ENCODE measurements around the gene HLA-DQB1.
"Not testable (repeated sequence)": the region's sequence is repeated elsewhere in the genome, so short reads cannot be mapped to it uniquely, and the experiment has no call there.

Gene HLA-DQB1

DNA sequence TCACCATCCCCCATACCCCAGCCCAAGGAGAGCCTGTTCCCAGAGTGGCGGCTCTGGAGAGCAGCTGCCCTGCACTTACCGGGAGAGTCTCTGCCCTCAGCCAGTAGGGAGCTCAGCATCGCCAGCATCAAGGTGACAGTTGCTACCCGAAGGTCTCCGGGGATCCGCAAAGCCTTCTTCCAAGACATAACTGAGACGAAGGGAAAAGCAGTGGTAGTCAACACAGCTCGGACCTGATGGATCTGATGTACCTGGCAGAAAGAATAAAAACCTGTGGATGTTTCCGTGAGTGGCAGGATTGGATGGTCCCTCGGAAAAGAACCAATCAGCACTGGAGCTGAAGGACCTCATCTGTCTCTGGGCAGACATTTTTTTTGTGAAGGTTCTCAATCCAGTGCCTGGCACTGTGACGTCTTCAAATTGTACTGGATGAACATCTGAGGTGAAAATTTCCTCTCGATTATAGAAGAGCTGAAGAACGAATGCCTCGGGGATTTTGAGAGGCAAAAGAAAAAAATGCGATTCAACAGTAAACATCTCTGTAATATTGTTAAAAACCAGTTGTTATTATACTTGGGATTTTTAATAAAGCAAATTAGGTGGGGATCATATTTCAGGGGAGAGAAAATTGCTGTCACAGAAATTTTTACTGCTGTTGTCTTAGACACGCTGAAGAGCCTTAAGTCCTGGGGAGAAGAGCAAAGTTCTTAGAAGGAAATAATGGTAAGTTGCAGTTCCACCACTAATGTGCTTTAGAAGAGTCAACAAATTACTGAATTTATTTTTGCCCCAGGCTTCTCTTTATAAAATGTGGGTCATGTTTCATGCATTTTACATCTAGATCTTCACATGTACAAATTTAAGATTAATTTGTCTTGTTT is at the start of gene HLA-DQB1:
TSS of gene HLA-DQB1 (minus strand) at position 238 of the 881 bp plus-strand sequence. CDS start at position 188, 50 bp downstream.
- peak; percentile 15 for DNase-seq

DNA sequence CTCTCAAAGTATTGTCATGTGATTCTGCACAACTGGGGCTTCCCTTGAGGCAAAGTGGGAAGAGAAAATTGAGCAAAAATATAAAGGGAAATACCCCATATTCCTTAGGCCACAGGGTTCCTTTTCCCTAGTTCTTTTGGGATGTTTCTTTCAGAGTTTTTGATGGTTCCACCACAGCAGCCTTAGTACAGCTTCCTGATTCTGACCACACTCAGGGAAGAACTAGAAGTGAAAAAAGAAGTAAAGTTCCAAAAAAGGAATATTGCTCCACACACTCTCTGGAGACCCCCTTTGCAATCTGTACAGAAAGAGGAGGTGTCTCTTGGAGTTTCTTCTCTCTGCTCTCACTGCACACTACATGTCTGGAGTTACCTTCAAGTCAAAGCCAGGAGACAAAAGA is 46.8 kb upstream of the HLA-DQB1 start:
- no peak for DNase-seq

DNA sequence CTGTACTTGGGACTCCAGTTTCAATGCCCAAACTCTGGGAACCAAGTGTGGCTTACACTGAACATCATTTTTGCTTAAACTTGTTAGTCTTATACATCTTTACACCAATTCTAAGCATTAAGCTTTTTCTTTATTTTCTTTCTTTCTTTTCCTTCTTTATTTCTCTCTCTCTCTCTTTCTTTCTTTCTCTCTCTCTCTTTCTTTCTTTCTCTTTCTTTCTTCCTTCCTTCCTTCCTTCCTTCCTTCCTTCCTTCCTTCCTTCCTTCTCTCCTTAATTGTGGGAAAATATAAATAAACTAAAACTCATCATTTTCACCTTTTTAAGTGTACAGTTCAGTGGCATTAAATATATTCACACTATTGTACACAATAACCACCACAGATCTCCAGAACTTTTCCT is 43.2 kb upstream of the HLA-DQB1 start:
- no peak for DNase-seq

DNA sequence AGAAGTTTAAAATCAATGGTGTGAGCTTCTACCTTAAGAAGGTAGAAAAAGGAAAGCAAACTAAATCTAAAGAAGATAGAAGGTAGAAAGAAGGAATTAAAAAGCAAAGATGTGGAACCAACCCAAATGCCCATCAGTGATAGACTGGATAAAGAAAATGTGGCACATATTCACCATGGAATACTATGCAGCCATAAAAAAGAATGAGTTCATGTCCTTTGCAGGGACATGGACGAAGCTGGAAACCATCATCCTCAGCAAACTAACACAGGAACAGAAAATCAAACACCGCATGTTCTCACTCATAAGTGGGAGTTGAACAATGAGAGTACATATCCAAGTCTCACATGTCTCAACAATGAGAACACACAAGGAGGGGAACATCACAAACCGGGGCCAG is 38.7 kb upstream of the HLA-DQB1 start:
- not testable (repeated sequence) for DNase-seq

DNA sequence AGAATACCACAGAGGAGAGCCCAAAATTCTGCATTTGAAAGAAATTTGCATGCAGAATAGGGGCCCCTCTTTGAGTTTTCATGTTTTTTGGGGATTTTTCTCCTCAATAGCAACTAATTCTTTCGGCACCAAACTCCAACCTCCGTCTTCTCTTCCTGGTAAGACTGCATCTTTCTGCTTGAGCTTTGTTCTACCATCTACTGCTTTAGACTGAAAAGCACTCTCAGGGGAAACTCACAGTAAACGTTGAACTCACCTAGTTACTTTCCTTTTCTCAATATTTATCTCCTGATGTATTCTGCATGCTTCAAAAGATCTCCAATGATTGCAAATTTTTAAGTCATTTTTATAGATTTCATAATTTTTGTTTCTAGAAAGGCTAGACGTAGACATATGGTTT is 36.9 kb upstream of the HLA-DQB1 start:
- no peak for DNase-seq

DNA sequence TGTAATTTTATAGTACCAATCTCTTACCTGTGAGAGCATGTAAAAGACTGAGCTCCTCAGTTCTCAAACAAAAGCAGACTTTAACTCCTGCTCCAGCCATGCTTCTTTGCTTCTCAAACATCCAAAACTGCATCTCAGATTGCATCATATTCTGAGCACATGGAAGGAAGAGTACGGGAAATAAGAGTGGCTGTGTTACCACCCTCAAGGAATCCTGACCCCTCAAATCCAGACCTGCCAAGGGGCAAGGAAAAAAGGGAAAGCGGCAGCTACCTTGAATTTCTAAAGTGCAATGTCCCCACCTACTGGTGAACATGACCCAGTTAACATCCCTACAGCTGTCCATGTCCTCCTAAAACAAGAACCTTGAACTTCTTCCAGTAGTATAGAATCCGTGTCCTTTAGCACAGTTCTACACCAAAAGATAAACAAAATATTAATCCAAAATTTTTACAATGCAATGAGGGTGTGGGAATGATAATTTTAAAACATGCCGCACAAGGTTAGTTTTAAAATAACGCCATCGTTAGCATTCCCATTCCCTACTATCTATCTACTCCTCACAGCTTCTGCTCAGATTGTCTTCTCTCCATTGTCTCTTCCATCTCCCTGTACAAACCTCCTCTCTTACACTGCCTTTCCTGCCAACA is 34.1 kb upstream of the HLA-DQB1 start:
- no peak for DNase-seq

DNA sequence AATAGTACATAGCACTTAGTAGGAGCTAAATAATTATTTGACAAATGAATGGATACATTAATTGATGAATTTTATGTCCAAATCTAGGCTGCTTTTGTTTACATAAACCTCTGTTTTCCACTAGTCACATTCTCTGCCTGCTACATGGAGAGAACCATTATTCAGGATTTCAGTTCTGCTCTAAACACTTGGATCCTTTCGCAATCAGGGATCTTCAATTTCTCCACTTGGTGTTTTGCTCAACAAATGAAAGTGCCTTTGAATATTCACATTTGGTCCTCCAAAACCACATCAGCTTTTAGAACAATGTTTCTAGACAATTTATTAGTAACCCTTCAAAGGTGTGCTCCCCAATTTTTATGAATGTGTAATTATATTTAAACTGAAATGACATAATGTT is 30.6 kb upstream of the HLA-DQB1 start:
- DNase-seq = no peak

DNA sequence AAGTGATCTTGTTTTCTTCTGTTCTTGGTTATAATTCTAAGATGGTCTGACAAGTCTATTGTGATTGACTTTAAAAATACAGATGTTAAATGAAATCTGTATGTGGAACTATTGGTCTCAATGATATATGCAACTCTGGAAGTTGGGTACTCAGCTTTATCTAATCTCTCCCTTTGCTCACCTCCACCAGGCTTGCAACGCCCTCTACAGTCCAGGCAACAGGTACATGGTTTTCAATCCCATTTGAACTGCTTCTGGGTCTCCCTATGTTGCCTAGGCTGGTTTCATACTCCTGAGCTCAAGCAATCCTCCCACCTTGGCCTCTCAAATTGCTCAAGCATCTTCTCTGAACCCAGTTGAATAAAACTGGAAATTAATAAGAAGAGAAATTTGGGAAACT is 25.6 kb upstream of the HLA-DQB1 start:
- DNase-seq = peak; percentile 51

DNA sequence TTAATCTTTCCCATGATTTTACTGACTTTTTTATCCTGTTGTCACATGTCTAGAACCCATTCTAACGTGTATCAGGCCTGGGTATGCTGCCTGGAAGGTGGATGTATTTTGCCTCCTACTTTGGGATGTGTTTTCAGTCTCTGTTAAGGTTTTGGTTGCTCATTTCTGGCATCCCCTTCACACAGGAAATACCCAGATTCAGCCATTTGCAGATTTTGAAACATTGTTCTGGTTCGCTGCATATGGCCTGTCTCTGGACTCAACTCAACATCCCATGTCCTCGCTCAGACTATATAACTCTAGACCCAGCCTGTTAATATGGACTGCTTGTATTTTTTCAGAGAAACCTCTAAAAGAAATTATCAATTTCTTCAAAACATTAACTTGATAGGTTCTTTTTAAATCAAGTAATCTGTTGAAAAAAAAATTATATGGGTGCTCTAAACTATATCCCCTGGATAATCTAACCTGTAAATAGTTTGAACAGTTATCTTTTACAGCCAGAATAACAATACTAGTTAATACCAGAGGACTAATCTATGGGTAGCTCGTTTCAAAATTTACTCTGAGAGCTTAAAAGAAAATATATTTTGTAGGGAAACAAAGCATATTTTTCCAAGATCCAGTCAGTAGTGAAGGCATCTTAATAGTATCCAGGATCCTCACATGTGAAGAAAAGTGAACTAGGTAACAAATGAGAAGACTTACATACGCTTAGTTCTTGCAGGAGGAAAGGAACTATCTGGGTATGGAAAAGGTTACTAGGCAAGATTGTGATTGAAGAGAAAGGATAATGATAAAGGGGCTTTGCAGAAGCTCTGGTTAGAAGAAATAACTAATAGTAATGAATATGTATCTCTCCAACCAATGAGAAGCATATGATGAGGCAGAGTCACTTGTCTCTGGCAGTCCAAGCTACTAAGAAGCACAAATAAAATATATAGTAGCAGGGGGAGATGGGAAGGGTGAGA is 23.4 kb upstream of the HLA-DQB1 start:
- DNase-seq = no peak

DNA sequence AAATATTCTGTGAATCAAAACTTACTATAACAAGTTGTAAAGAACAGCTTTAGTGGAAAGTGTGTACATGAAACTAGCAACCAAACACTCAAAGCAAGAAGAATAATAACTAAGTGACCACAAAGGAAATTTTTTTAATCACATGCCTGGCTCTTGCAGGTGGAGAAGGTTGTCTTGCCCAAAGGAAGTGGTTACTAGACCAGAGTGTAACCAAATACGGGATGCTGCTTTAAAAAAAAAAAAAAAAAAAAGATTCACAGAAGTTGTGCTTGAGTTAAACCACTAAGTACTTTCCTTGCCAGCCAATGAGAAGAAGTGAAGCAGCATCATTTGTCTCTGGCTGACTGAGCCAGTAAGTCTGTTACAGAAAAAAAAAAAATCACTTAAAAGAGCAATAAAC is 19.1 kb upstream of the HLA-DQB1 start:
- DNase-seq = no peak

DNA sequence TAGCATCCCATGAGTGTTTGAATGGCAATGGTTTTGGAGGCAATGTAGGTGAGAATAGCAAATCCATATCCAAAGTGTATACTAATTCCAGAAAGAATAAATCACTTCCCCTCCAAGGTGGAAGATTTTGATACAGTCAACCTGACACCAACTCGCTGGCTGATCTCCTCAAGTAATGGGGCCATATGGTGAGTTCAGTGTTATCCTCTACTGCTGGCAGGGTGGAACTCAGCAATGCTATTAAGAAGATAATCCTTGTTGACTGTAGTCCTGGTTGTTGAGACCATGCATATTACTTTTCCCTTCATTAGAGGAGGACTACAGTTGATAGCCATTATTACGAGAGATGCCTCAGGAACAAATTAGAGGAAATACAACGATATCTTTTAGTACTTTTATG is 17.8 kb upstream of the HLA-DQB1 start:
- DNase-seq = no peak

DNA sequence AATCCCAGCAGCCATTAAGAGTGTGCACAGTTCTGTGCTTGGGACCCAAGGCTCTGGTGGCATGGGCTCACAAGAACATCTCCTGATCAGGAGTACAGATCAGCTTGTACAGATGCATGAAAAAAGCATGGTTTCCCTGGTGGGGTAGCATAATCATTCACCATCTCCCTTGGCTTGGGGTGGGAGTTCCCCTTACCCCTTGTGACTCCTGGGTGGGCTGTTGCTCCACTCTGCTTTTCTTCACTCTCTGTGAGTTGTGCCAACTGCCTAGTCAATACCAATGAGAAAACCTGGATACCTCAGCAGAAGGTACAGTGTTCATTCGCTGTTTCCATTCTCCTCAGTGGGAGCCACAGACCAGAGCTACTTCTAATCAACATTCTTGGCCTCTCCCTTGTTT is 13.6 kb upstream of the HLA-DQB1 start:
- DNase-seq = no peak

DNA sequence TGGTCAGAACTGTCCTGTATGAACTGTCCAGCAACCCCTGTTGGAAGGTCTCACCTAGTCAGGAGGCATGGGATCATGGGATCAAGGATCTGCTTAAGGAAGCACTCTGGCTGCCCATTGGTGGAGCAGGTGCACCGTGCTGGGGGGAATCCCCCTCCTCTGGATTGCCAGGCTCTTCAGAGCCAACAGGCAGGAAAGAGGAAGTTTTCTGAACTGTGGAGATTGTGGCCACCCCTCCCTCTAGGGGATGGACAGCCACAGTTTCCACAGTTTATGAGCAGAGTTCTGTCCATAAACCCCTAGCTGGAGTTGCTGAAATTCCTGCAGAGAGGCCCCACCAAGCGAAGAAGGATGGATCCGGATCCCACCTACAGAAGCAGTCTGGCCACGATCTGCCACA is 13.0 kb upstream of the HLA-DQB1 start:
- DNase-seq = no peak

DNA sequence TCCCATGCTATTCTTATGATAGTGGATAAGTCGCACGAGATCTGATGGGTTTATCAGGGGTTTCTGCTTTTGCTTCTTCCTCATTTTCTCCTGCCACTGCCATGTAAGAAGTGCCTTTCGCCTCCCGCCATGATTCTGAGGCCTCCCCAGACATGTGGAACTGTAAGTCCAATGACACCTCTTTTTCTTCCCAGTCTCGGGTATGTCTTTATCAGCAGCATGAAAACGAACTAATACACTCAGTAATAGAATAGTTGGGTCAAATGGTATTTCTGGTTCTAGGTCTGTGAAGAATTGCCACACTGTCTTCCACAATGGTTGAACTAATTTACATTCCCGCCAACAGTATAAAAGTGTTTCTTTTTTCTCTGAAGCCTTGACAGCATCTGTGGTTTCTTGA is 7.7 kb upstream of the HLA-DQB1 start:
- DNase-seq = not testable (repeated sequence)

DNA sequence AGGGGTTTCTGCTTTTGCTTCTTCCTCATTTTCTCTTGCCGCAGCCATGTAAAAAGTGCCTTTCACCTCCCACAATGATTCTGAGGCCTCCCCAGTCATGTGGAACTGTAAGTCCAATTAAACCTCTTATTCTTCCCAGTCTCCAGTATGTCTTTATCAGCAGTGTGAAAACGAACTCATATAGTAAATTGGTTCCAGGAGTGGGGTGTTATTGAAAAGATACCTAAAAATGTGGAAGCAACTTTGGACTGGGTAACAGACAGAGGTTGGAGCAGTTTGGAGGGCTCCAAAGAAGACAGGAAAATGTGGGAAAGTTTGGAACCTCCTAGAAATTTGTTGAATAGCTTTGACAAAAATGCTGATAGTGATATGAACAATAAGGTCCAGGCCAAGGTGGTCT is 5.5 kb upstream of the HLA-DQB1 start:
- DNase-seq = not testable (repeated sequence)

DNA sequence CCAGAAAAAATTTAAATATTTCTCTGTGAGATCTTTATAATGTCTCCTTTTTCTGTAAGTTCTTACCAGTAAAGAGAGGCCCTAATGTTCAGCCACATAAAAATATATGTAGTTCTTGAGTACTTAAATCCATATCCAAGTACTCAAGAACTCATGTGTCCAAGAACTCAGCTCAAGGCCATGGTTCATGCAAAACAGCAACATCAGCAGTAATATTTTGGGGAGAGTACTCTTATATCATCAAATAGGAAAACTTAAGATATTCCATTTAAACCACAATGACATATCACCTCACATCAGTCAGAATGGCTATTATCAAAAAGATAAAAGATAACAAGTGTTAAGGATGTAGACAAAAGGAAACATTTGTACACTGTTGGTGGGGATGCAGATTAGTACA is 3.4 kb upstream of the HLA-DQB1 start:
- DNase-seq = no peak

DNA sequence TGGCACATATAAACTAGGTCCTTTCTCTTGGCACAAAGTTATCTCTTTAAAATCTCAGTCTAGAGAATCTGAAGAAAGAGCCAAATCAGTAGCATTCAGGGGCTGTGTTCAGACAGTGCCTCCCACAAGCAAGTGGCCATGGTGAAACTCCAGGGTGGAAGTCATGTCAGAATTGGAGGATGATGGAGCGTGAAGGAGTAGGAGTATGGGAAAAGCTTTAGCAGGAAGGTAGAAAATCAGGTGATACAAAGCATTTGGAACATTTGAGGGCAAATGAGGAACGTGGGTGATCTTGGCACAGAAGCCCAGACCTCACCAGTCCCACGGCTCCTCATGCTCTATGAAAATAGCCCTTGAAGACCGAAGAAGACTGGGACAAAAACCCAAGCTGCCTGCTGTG is 2.8 kb upstream of the HLA-DQB1 start:
- DNase-seq = no peak

DNA sequence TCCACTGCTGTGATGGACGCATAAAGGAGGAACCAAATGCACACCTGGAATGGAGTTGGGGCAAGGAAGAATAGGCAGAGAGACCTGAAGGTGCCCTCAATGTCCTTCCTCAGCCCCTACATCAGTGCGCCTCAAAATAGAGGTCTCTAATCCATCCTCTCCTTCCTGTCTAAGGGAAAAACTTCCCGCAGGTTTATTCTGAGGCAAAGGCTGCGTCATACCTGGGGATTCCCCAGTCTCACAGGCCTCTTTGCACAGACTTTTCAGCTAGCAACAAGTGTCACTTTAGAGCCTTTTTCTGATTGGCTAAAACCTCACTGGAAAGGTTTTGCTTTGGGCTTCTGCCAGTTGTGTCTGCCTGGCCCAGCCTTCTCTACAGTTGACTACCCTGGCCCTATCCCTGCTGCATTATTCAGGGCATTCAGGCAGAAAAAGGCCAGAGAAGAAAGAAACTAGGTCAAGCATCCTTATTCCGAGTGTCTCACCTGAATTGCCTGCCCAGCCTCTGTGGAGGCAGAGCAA is 1.8 kb upstream of the HLA-DQB1 start:
- DNase-seq = peak; percentile 30

DNA sequence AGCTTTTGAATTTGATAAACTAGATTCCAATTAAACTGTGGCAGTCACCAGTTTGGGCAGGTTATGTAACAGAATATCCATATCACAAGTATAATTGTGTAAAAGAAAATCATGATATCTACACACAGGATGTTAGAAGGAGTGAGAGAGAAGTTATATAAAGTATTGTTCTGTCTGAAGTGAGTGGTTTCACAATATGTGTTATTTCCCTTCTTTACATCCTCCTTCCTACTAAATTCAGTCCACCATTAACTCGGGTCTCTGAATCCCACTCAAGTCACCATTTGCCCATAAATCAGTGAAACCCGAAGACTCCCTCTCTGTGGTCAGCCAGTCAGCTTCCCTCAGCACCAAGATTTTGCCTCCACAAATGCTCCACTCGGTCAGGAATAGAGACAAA is 796 bp downstream of the HLA-DQB1 start:
- DNase-seq = no peak

DNA sequence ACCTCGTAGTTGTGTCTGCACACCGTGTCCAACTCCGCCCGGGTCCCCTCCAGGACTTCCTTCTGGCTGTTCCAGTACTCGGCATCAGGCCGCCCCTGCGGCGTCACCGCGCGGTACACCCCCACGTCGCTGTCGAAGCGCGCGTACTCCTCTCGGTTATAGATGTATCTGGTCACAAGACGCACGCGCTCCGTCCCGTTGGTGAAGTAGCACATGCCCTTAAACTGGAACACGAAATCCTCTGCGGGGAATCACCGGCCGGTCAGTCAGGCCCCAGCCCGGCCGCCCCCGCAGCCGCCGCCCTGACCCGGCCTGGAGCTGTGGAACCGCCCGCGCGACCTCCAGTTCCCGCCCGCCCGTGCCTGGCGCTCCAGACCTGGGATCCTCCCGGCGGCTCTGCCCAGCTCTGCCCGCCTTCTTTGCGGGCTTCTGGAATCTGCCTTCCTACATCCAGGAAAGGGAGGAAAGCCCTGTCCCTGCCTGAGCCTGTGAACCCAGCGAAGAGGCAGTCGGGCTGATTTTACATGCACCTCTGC is 1.6 kb downstream of the HLA-DQB1 start:
- DNase-seq = peak; percentile 13

DNA sequence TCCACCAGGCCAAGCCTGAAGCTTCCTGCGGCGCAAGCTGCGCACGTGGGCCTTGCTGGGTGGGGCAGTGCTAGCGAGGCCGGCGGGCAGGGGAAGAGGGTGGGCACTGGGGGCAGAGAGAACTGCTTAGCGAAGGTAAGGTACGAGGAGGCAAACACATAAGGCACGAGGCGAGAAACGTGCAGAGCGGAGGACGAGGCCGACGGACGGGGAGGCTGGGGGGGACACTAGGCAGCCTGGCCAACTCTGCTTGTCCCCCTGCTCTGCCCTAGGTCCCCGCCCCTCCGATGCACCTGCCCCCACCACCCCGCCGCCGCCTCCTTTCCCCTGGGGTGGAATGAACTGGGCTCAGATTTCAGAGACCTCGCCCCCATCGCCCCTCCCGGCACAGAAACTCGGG is 2.1 kb downstream of the HLA-DQB1 start:
- DNase-seq = no peak

DNA sequence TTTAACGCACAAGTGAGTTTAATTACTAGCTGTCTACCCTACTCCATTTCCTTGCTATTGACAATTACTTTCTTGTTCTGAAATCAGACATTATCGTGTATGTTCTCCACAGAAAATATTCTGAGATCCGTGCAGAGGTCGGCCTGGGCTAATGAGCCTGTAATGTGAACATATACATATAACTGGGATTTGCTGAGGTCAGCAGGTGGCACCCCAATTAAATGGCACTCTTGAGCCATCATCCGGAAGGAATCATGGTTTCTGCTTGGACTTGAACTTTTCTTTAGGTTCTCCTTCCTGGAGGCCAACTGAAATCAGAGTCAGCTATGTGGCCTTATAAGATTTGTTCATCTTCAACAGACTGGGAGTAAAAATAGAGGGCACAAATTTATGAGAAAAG is 3.6 kb downstream of the HLA-DQB1 start:
- no peak for DNase-seq

DNA sequence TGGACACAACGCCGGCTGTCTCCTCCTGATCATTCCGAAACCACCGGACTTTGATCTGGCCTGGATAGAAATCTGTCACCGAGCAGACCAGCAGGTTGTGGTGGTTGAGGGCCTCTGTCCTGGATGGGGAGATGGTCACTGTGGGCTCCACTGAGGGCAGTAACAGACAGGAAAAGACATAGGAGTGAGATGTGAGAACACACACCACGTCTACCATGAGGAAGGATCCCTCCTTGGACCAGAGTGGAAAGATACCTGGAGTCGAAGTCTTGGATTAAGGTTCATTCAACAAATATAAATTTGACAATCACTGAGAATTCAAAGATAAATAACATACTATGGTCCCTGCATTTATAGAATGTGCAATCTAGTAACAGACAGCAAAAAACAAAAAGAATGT is 4.4 kb downstream of the HLA-DQB1 start:
- DNase-seq = no peak
